Fibroblast of lung (primary cell): ENCODE data around the gene RTL3. TPM values are rescaled to one million over a fixed set of nuclear protein-coding genes. Genes with fewer than 3 reads are reported as not detected.
"Not testable (repeated sequence)": the region's sequence is repeated elsewhere in the genome, so short reads cannot be mapped to it uniquely, and the experiment has no call there.

Source experiments
- DNase-seq, 2 donors: peaks; one replicate each; pipeline versions ENCODE4 v3.0.0 to v3.0.0-alpha.2; 2010; ENCODE audit warnings: low read depth in 2 of 2
- H2AFZ ChIP-seq: 2 replicates; pipeline ENCODE4 v1.5.1; 2012; ENCODE audit warnings: low read length, control low read depth, inconsistent platforms
- H3K27ac ChIP-seq: 2 replicates; pipeline ENCODE4 v1.5.1; 2011; ENCODE audit warnings: low read length, control low read depth; ENCODE audit not compliant: insufficient read depth
- H3K27me3 ChIP-seq: 2 replicates; pipeline ENCODE4 v1.5.1; 2011; ENCODE audit warnings: mild to moderate bottlenecking, low read length; ENCODE audit not compliant: control insufficient read depth, insufficient read depth
- H3K36me3 ChIP-seq: 2 replicates; pipeline ENCODE4 v1.5.1; 2011; ENCODE audit warnings: low read length; ENCODE audit not compliant: control insufficient read depth, insufficient read depth
- H3K4me1 ChIP-seq: 2 replicates; pipeline ENCODE4 v1.5.1; 2011; ENCODE audit warnings: low read length; ENCODE audit not compliant: control insufficient read depth, insufficient read depth; ENCODE audit errors: extremely low read depth
- H3K4me2 ChIP-seq: 2 replicates; pipeline ENCODE4 v1.5.1; 2011; ENCODE audit warnings: low read length, control low read depth; ENCODE audit not compliant: insufficient read depth; ENCODE audit errors: extremely low read depth
- H3K4me3 ChIP-seq, 4 experiments: fragments of 200-600 bp in 1 of 4; sonication (generic) in 1 of 4; replicated peaks in 1 of 4; 2 replicates each; pipeline ENCODE4 v1.5.1; 2011 to 2016; ENCODE audit warnings: low read length in 4 of 4, low read depth in 3 of 4, mild to moderate bottlenecking in 3 of 4, control low read depth in 2 of 4, inconsistent platforms in 1 of 4, mixed read lengths in 1 of 4; ENCODE audit not compliant: insufficient read depth in 1 of 4; ENCODE audit errors: control extremely low read depth in 1 of 4
- H3K79me2 ChIP-seq: 2 replicates; pipeline ENCODE4 v1.5.1; 2012; ENCODE audit warnings: mild to moderate bottlenecking, low read length, inconsistent platforms; ENCODE audit not compliant: control insufficient read depth, insufficient read depth
- H3K9ac ChIP-seq: 2 replicates; pipeline ENCODE4 v1.5.1; 2011; ENCODE audit warnings: mild to moderate bottlenecking, low read length, control low read depth; ENCODE audit not compliant: insufficient read depth
- H3K9me3 ChIP-seq: 2 replicates; pipeline ENCODE4 v1.5.1; 2012; ENCODE audit warnings: low read depth, low read length; ENCODE audit not compliant: control insufficient read depth, insufficient read depth
- H4K20me1 ChIP-seq: 2 replicates; pipeline ENCODE4 v1.5.1; 2011; ENCODE audit warnings: low read length; ENCODE audit not compliant: control insufficient read depth, insufficient read depth; ENCODE audit errors: extremely low read depth
- EZH2 ChIP-seq: IDR thresholded peaks from 2 replicates; pipeline ENCODE4 v1.5.1; 2012; ENCODE audit warnings: low read length, control low read depth, mild to moderate bottlenecking; ENCODE audit errors: missing control alignments
- polyA plus RNA-seq, 2 donors: library from polyadenylated mRNA; depleted of rRNA in 1 of 2; stranded (reverse) in 1 of 2; unstranded in 1 of 2; fragments of >200 nt; gene quantifications; 2 replicates each; pipeline ENCODE4 v1.2.1, GENCODE V29; 2011 to 2012; ENCODE audit warnings: missing spikeins in 1 of 2
- total RNA-seq: library from RNA; depleted of rRNA; stranded (reverse); fragments of >200 nt; gene quantifications from 2 replicates; pipeline ENCODE4 v1.2.1, GENCODE V29; 2014
- TF ChIP-seq, protein P1 (sequence below), 2 donors: IDR thresholded peaks in 1 of 2; conservative IDR thresholded peaks in 1 of 2; 1 replicate in 1 of 2; 2 replicates in 1 of 2; pipeline ENCODE4 v1.5.1; 2011 to 2012; ENCODE audit warnings: low read length in 2 of 2, control low read depth in 1 of 2, inconsistent platforms in 1 of 2, low read depth in 1 of 2, mild to moderate bottlenecking in 1 of 2

RTL3 gene
- total and polyA plus RNA-seq, 2 donors (not counting 1 experiment from before 2014, with no cell fraction given), result 0.40 TPM; not detected in 1

DNA sequence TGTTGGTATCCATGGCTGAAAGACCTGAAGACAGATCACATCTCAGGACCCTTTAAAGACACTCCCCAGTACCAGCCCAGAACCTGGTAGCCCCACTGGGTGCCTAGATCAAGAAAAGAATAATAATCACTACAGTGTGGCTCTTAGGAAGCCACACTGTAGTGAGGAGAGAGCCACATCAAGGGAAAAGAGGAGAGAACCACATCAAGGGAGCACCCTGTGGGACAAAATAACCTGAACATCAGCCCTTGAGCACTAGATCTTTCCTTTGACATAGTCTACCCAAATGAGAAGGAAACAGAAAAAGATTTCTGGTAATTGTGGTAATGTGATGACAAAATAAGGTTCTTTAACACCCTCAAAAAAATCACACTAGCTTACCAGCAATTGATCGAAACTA, 15.3 kb downstream of the RTL3 start:
- Histone ChIP-seq H3K4me2 (no peak overlapping the region), H3K27me3 (no peaks in the 10 kb centered on the region), H3K79me2 (no peaks in the 10 kb centered on the region), H3K36me3 (no peaks in the 10 kb centered on the region), H4K20me1 (no peaks in the 10 kb centered on the region), H3K4me3 (no peak overlapping the region), H2AFZ (no peak overlapping the region), H3K4me1 (no peaks in the 10 kb centered on the region), H3K27ac (no peak overlapping the region), H3K9ac (no peak overlapping the region), H3K9me3 (no peaks in the 10 kb centered on the region)
- DNase-seq, result no peak
- TF ChIP-seq, protein P1, sequence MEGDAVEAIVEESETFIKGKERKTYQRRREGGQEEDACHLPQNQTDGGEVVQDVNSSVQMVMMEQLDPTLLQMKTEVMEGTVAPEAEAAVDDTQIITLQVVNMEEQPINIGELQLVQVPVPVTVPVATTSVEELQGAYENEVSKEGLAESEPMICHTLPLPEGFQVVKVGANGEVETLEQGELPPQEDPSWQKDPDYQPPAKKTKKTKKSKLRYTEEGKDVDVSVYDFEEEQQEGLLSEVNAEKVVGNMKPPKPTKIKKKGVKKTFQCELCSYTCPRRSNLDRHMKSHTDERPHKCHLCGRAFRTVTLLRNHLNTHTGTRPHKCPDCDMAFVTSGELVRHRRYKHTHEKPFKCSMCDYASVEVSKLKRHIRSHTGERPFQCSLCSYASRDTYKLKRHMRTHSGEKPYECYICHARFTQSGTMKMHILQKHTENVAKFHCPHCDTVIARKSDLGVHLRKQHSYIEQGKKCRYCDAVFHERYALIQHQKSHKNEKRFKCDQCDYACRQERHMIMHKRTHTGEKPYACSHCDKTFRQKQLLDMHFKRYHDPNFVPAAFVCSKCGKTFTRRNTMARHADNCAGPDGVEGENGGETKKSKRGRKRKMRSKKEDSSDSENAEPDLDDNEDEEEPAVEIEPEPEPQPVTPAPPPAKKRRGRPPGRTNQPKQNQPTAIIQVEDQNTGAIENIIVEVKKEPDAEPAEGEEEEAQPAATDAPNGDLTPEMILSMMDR (conservative IDR thresholded peaks at IDR 0.05 in 1 of 2, IDR thresholded peaks at IDR 0.05 in 1 of 2; ENCODE audit: low read depth in 1 of 2, low read length in 2 of 2), result no peak
- no peak for TF ChIP-seq EZH2

DNA sequence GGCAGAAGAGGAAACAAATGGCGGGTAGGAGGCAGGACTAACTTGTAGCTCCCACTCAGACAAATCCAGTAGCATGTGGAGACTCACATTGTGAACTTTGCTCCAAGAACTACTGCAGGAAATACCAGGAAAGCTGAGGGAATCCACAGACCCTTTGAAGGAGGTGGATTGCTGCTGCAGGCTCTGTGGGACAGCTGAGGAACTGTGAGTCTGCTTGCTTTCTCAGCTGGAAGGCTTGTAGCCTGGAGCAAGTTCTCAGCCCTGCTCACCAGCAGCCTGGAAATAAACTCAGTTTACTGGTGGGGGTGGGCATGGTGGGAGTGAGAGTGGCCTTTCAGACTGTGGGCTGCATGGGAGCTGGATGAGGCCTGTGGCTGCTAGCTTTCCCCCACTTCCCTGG, 16.0 kb downstream of the RTL3 start:
- TF ChIP-seq, protein P1 (conservative IDR thresholded peaks at IDR 0.05 in 1 of 2, IDR thresholded peaks at IDR 0.05 in 1 of 2; ENCODE audit: low read depth in 1 of 2, low read length in 2 of 2), result no peak
- TF ChIP-seq EZH2, result no peak
- H2AFZ ChIP-seq, result no peak overlapping the region
- H3K4me2 ChIP-seq, result no peak overlapping the region
- H4K20me1 ChIP-seq, result no peaks in the 10 kb centered on the region
- no peaks in the 10 kb centered on the region for H3K9me3 ChIP-seq
- peak in 1 of 2 donors; percentile 50 for DNase-seq
- no peak overlapping the region for H3K27ac ChIP-seq
- no peaks in the 10 kb centered on the region for H3K27me3 ChIP-seq
- no peak overlapping the region for H3K9ac ChIP-seq
- H3K4me3 ChIP-seq, result no peak overlapping the region
- H3K79me2 ChIP-seq, result no peaks in the 10 kb centered on the region
- no peaks in the 10 kb centered on the region for H3K36me3 ChIP-seq
- no peaks in the 10 kb centered on the region for H3K4me1 ChIP-seq

DNA sequence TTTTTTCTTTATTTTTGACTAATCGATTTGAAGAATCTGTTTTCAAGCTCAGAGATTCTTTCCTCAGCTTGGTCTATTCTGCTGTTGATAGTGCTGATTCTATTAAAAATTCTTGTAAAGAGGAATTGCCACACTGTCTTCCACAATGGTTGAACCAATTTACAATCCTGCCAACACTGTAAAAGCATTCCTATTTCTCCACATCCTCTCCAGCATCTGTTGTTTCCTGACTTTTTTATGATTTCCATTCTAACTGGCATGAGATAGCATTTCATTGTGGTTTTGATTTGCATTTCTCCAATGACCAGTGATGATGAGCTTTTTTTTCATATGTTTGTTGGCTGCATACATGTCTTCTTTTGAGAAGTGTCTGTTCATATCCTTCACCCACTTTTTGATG, 23.0 kb downstream of the RTL3 start:
- H3K9me3 ChIP-seq, H3K4me1 ChIP-seq, H2AFZ ChIP-seq, H3K36me3 ChIP-seq, H3K27me3 ChIP-seq, H3K9ac ChIP-seq, H3K4me3 ChIP-seq, H3K79me2 ChIP-seq, H3K27ac ChIP-seq, DNase-seq, H4K20me1 ChIP-seq, H3K4me2 ChIP-seq: not testable (repeated sequence)
